Neural cell (in vitro differentiated cells): Measurements from ENCODE around the gene PTTG1IP. TPM values are rescaled to one million over a fixed set of nuclear protein-coding genes. Genes with fewer than 3 reads are reported as not detected.

Experiments used
- H2AFZ ChIP-seq: fragments of 200-600, 300-800 bp; sonication (generic), shearing (Covaris generic); 2 replicates; pipeline ENCODE4 v1.6.0; 2014; ENCODE audit warnings: low read depth, mild to moderate bottlenecking, antibody characterized with exemption, low read length, moderate library complexity
- H3F3A ChIP-seq: fragments of 200-600 bp; shearing (Covaris generic); 2 replicates; pipeline ENCODE4 v1.6.1; 2016; ENCODE audit warnings: mild to moderate bottlenecking, moderate library complexity, mixed read lengths, antibody characterized with exemption, low read length; ENCODE audit not compliant: insufficient read depth, poor library complexity, severe bottlenecking
- H3K27ac ChIP-seq: fragments of 200-600, 300-800 bp; sonication (generic), shearing (Covaris generic); 2 replicates; pipeline ENCODE4 v1.5.1; 2014; ENCODE audit warnings: mild to moderate bottlenecking, low read length, moderate library complexity
- H3K27me3 ChIP-seq: fragments of 300-800, 200-600 bp; sonication (generic), shearing (Covaris generic); 2 replicates; pipeline ENCODE4 v1.6.0; 2014; ENCODE audit warnings: mild to moderate bottlenecking, low read depth, low read length, moderate library complexity; ENCODE audit not compliant: insufficient read depth
- H3K36me3 ChIP-seq: fragments of 300-800, 200-600 bp; sonication (generic), shearing (Covaris generic); 2 replicates; pipeline ENCODE4 v1.5.1; 2014; ENCODE audit warnings: mild to moderate bottlenecking, antibody characterized with exemption, low read length, moderate library complexity; ENCODE audit not compliant: insufficient read depth
- H3K4me2 ChIP-seq: fragments of 300-800, 200-600 bp; sonication (generic), shearing (Covaris generic); 2 replicates; pipeline ENCODE4 v1.6.0; 2014; ENCODE audit warnings: mild to moderate bottlenecking, low read length
- H3K4me3 ChIP-seq: fragments of 300-800, 200-600 bp; sonication (generic), shearing (Covaris generic); 2 replicates; pipeline ENCODE4 v1.5.1; 2014; ENCODE audit warnings: mild to moderate bottlenecking, low read length, moderate library complexity
- H3K79me2 ChIP-seq: fragments of 200-600 bp; shearing (Covaris generic); replicated peaks from 2 replicates; pipeline ENCODE4 v1.6.0; 2014; ENCODE audit warnings: mild to moderate bottlenecking, low read length, moderate library complexity; ENCODE audit not compliant: insufficient read depth
- H3K9ac ChIP-seq: fragments of 300-800, 200-600 bp; sonication (generic), shearing (Covaris generic); 2 replicates; pipeline ENCODE4 v1.6.1; 2016; ENCODE audit warnings: mild to moderate bottlenecking, low read length, mixed read lengths
- H3K9me2 ChIP-seq: fragments of 200-600 bp; shearing (Covaris generic); 2 replicates; pipeline ENCODE4 v1.6.1; 2016; ENCODE audit warnings: mild to moderate bottlenecking, low read length, mixed read lengths; ENCODE audit not compliant: insufficient read depth
- H3K9me3 ChIP-seq: fragments of 200-600, 300-800 bp; sonication (generic), shearing (Covaris generic); 2 replicates; pipeline ENCODE4 v1.6.1; 2016; ENCODE audit warnings: mild to moderate bottlenecking, mixed run types, low read length, moderate library complexity, mixed read lengths
- H4K20me1 ChIP-seq: fragments of 200-600 bp; shearing (Covaris generic); 2 replicates; pipeline ENCODE4 v1.6.1; 2016; ENCODE audit warnings: mild to moderate bottlenecking, mixed run types; ENCODE audit not compliant: insufficient read depth
- EP300 ChIP-seq: fragments of 450-650 bp; conservative IDR thresholded peaks from 2 replicates; pipeline ENCODE4 v1.6.1; 2014; ENCODE audit warnings: antibody characterized with exemption, mild to moderate bottlenecking, moderate library complexity; ENCODE audit not compliant: poor library complexity, severe bottlenecking
- EZH2 ChIP-seq: fragments of 200-600, 300-800 bp; shearing (Covaris generic), sonication (generic); IDR thresholded peaks from 2 replicates; pipeline ENCODE4 v1.6.1; 2014; ENCODE audit warnings: antibody characterized with exemption, low read length, borderline replicate concordance, mild to moderate bottlenecking; ENCODE audit not compliant: insufficient read depth, poor library complexity, severe bottlenecking
- MXI1 ChIP-seq: fragments of 450-650 bp; conservative IDR thresholded peaks from 2 replicates; pipeline ENCODE4 v1.6.1; 2014; ENCODE audit warnings: antibody characterized with exemption, mild to moderate bottlenecking; ENCODE audit not compliant: poor library complexity, severe bottlenecking
- POLR2AphosphoS5 ChIP-seq: IDR thresholded peaks from 2 replicates; pipeline ENCODE4 v1.6.1; 2012
- RAD21 ChIP-seq: fragments of 450-650 bp; conservative IDR thresholded peaks from 2 replicates; pipeline ENCODE4 v1.6.1; 2014; ENCODE audit warnings: antibody characterized with exemption, mild to moderate bottlenecking, moderate library complexity
- SMC3 ChIP-seq: fragments of 450-650 bp; conservative IDR thresholded peaks from 2 replicates; pipeline ENCODE4 v1.6.1; 2014; ENCODE audit warnings: antibody characterized with exemption, mild to moderate bottlenecking, moderate library complexity; ENCODE audit not compliant: poor library complexity
- TAF1 ChIP-seq: IDR thresholded peaks from 2 replicates; pipeline ENCODE4 v1.6.1; 2012; ENCODE audit warnings: low read depth
- polyA plus RNA-seq: library from polyadenylated mRNA; depleted of rRNA; stranded (reverse); fragments of >200 nt; gene quantifications from 2 replicates; pipeline ENCODE4 v1.2.3, GENCODE V29; 2014
- TF ChIP-seq, protein P1 (sequence below): IDR thresholded peaks from 2 replicates; pipeline ENCODE4 v1.6.1; 2012; ENCODE audit warnings: borderline replicate concordance
- TF ChIP-seq, protein P2 (sequence below): fragments of 450-650 bp; IDR thresholded peaks from 2 replicates; pipeline ENCODE4 v1.5.1; 2014; ENCODE audit warnings: antibody characterized with exemption, mild to moderate bottlenecking, moderate library complexity; ENCODE audit not compliant: poor library complexity, severe bottlenecking

PTTG1IP gene
- polyA plus RNA-seq, 1 donor from 2014 or later = 152 TPM

DNA sequence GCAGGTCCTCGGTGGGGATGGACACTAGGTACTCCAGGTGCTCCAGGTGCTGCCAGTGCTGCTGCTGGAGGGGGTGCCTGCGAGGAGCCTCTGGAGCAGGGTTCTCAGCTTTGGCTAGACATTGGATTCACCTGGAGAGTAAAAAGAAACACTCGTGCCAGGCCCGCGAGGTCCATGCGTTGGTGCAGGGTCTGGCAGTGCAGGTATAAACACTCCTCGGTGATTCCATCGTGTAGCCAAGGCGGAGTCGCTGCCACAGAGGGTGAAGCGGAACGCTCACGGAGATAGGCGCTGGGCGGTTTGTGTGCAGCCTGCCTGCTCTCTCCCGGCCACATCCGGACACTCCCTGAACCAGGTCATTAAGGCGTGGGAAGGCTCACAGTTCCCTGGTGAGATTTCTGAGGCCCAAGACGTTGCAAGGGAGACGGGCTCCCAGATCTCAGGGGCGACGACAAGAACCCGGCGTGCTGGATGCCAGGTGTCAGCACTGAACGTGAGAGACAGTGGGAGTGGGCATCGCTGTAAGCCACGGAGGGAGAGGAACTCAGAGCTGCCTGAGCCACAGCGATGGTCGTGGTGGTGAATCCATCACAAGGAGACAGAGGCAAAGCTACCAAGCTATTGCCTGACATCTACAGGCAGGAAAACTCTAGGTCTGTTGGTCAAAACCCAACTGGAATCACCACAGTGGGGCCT is 38.4 kb downstream of the PTTG1IP start:
- H4K20me1 ChIP-seq = no peaks in the 10 kb centered on the region
- H3K9me3 ChIP-seq = no peaks in the 10 kb centered on the region
- H3K36me3 ChIP-seq = no peaks in the 10 kb centered on the region
- no peaks in the 10 kb centered on the region for H3K27me3 ChIP-seq
- no peaks in the 10 kb centered on the region for H3F3A ChIP-seq
- H3K9me2 ChIP-seq = no peaks in the 10 kb centered on the region
- no peak overlapping the region for H3K9ac ChIP-seq
- TF ChIP-seq RAD21 (no peak), SMC3 (no peak), MXI1 (no peak), POLR2AphosphoS5 (no peak), EZH2 (no peak), EP300 (no peak), TAF1 (no peak)
- TF ChIP-seq, protein P1, sequence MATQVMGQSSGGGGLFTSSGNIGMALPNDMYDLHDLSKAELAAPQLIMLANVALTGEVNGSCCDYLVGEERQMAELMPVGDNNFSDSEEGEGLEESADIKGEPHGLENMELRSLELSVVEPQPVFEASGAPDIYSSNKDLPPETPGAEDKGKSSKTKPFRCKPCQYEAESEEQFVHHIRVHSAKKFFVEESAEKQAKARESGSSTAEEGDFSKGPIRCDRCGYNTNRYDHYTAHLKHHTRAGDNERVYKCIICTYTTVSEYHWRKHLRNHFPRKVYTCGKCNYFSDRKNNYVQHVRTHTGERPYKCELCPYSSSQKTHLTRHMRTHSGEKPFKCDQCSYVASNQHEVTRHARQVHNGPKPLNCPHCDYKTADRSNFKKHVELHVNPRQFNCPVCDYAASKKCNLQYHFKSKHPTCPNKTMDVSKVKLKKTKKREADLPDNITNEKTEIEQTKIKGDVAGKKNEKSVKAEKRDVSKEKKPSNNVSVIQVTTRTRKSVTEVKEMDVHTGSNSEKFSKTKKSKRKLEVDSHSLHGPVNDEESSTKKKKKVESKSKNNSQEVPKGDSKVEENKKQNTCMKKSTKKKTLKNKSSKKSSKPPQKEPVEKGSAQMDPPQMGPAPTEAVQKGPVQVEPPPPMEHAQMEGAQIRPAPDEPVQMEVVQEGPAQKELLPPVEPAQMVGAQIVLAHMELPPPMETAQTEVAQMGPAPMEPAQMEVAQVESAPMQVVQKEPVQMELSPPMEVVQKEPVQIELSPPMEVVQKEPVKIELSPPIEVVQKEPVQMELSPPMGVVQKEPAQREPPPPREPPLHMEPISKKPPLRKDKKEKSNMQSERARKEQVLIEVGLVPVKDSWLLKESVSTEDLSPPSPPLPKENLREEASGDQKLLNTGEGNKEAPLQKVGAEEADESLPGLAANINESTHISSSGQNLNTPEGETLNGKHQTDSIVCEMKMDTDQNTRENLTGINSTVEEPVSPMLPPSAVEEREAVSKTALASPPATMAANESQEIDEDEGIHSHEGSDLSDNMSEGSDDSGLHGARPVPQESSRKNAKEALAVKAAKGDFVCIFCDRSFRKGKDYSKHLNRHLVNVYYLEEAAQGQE = no peak
- TF ChIP-seq, protein P2, sequence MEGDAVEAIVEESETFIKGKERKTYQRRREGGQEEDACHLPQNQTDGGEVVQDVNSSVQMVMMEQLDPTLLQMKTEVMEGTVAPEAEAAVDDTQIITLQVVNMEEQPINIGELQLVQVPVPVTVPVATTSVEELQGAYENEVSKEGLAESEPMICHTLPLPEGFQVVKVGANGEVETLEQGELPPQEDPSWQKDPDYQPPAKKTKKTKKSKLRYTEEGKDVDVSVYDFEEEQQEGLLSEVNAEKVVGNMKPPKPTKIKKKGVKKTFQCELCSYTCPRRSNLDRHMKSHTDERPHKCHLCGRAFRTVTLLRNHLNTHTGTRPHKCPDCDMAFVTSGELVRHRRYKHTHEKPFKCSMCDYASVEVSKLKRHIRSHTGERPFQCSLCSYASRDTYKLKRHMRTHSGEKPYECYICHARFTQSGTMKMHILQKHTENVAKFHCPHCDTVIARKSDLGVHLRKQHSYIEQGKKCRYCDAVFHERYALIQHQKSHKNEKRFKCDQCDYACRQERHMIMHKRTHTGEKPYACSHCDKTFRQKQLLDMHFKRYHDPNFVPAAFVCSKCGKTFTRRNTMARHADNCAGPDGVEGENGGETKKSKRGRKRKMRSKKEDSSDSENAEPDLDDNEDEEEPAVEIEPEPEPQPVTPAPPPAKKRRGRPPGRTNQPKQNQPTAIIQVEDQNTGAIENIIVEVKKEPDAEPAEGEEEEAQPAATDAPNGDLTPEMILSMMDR = no peak
- no peak overlapping the region for H3K4me3 ChIP-seq
- no peaks in the 10 kb centered on the region for H3K79me2 ChIP-seq
- H3K27ac ChIP-seq = no peak overlapping the region
- no peak overlapping the region for H3K4me2 ChIP-seq
- H2AFZ ChIP-seq = no peak overlapping the region

DNA sequence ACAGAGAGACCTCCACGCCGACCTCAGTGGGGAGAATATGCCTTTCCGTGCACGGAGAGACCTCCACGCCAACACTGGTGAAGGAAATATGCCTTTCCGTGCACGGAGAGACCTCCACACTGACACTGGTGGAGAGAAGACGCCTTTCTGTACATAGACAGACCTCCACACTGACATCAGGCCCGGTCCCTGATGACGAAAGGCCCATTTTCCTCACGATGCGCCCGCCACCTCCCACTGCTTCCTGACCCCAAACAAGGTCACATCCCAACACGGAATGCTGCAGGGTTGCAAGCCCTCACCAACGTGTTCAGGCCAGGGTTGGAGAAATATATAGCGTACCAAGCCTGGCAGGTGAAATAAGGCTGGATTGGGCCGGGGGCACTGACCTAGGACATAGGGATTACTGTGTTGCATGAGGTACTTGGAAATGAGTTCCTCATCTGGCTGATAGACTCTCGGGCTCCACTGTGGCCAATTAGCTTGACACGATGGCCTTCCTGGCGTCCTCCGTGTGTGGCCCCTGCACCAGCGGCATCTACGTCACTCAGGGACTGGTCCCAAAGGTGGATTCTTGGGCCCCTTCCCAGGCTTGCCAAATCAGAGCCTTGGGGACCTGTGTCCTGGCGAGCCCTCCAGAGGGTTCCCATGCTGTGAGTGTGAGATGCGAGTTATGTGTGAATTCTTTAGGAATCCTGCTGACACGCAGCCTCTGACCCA is 39.1 kb downstream of the PTTG1IP start:
- no peak overlapping the region for H3K9ac ChIP-seq
- TF ChIP-seq EZH2 (no peak), RAD21 (no peak), EP300 (no peak), SMC3 (no peak), POLR2AphosphoS5 (no peak), MXI1 (no peak), TAF1 (no peak)
- TF ChIP-seq, protein P1 = no peak
- TF ChIP-seq, protein P2 = no peak
- H3K9me3 ChIP-seq = no peaks in the 10 kb centered on the region
- H3K4me3 ChIP-seq = no peak overlapping the region
- no peaks in the 10 kb centered on the region for H3F3A ChIP-seq
- H3K27me3 ChIP-seq = no peaks in the 10 kb centered on the region
- no peaks in the 10 kb centered on the region for H4K20me1 ChIP-seq
- H3K9me2 ChIP-seq = no peaks in the 10 kb centered on the region
- H3K36me3 ChIP-seq = no peaks in the 10 kb centered on the region
- H3K79me2 ChIP-seq = no peaks in the 10 kb centered on the region
- no peak overlapping the region for H2AFZ ChIP-seq
- no peak overlapping the region for H3K27ac ChIP-seq
- no peak overlapping the region for H3K4me2 ChIP-seq
